ENCODE results near the gene RXRA.

Gene RXRA

GRCh38 chr9:134469041-134469875 is 143.0 kb downstream of the RXRA start:
- Histone ChIP-seq H3K9me3 (ENCODE audit: control insufficient read depth, insufficient read depth, low read length) (no peaks in the 10 kb centered on the region), H3K9ac (ENCODE audit: low read depth, low read length) (no peak overlapping the region), H3K4me3 (ENCODE audit: low read depth, low read length) (no peak overlapping the region), H3K4me1 (ENCODE audit: control insufficient read depth, insufficient read depth, low read length) (no peaks in the 10 kb centered on the region), H3K27me3 (ENCODE audit: control insufficient read depth, insufficient read depth, low read length) (no peaks in the 10 kb centered on the region), H3K36me3 (ENCODE audit: control insufficient read depth, insufficient read depth, low read length) (no peaks in the 10 kb centered on the region)

DNA sequence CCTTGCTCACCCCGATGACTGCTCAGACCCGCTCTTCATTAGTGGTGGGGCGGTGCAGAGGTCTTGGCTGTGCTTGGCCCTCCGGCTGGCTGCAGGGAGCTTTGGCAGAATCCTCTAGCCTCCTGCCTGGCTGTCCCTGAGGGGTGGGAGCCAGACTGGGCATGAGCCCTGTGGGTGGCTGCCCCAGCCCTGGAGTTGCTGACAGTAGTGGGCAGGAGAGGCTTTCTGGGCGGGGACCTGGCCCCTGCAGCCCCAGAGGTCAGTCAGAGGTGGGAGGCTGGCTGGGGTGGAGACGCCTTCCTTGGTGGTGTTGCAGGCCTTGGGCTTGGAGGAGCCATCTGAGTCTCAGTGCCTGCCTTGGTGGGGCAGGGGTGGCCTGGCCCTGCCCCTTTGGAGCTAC is 146.0 kb downstream of the RXRA start:
- no peaks in the 10 kb centered on the region for H3K4me1 ChIP-seq (ENCODE audit: control insufficient read depth, insufficient read depth, low read length)
- no peaks in the 10 kb centered on the region for H3K9me3 ChIP-seq (ENCODE audit: control insufficient read depth, insufficient read depth, low read length)
- no peak overlapping the region for H3K9ac ChIP-seq (ENCODE audit: low read depth, low read length)
- H3K4me3 ChIP-seq (ENCODE audit: low read depth, low read length), result no peak overlapping the region
- H3K27me3 ChIP-seq (ENCODE audit: control insufficient read depth, insufficient read depth, low read length), result no peaks in the 10 kb centered on the region
- no peaks in the 10 kb centered on the region for H3K36me3 ChIP-seq (ENCODE audit: control insufficient read depth, insufficient read depth, low read length)

DNA sequence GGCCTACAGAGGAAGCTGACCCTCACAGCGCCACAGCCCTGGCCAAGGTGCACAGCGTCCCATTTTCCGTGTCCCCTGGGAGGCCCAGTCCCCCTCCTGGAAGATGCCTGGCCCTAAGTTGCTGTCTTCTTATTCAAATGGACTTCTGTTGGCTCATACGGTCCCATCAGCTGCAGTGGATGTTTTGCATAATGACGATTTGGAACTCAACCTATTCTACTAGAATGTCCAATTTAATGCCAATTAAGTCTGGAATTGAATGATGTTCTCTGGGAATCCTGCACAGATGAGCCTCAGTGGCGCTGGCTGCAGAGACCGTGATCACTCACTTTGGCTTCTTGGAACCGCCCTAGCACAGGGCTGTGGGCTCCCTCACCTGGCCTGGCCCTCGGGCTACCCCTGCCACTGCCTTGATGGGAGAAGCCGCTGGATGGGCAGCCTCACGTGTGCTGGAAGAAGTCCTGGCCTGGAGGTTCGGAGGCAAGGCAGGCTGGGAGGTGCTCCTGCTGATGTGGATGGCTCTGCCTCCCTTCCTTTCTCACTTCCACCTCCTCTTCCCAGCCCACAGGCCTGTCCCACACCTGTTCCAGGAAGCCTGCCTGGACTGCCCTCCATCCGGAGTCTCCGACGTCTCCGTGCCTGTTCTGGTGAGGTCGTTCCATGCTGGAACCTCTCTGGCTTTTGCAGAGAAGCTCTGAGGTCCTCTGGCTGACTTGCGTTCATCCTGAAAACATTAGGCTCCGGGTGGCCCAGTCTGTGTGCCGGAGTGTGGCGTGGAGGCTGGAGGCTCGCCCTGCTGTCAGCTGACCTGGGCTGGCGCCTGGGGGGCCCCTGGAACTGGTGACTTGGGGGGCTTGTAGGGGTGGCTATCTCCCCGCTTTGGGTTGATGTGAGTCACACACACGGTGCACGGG is 147.1 kb downstream of the RXRA start:
- Histone ChIP-seq H3K9me3 (ENCODE audit: control insufficient read depth, insufficient read depth, low read length) (no peaks in the 10 kb centered on the region), H3K36me3 (ENCODE audit: control insufficient read depth, insufficient read depth, low read length) (no peaks in the 10 kb centered on the region), H3K4me3 (ENCODE audit: low read depth, low read length) (no peak overlapping the region), H3K4me1 (ENCODE audit: control insufficient read depth, insufficient read depth, low read length) (no peaks in the 10 kb centered on the region), H3K27me3 (ENCODE audit: control insufficient read depth, insufficient read depth, low read length) (no peaks in the 10 kb centered on the region), H3K9ac (ENCODE audit: low read depth, low read length) (no peak overlapping the region)

DNA sequence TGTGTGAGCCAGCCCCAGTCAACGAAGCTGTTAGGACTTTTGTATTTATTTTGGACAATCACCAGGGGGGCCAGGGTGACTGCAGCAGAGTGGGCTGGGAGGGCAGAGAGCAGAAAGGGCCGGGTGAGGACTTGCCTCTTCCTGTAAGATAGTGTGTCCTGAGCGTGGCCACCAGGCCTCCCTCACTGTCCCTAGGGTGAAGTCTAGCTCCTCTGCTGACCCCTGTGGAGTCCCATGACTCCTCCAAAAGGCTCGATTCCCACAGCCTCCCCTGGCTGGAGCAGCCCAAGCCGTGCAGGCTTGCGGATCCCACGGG is 147.8 kb downstream of the RXRA start:
- no peaks in the 10 kb centered on the region for H3K36me3 ChIP-seq (ENCODE audit: control insufficient read depth, insufficient read depth, low read length)
- no peak overlapping the region for H3K4me3 ChIP-seq (ENCODE audit: low read depth, low read length)
- H3K9ac ChIP-seq (ENCODE audit: low read depth, low read length), result no peak overlapping the region
- no peaks in the 10 kb centered on the region for H3K9me3 ChIP-seq (ENCODE audit: control insufficient read depth, insufficient read depth, low read length)
- H3K4me1 ChIP-seq (ENCODE audit: control insufficient read depth, insufficient read depth, low read length), result no peaks in the 10 kb centered on the region
- H3K27me3 ChIP-seq (ENCODE audit: control insufficient read depth, insufficient read depth, low read length), result no peaks in the 10 kb centered on the region

GRCh38 chr9:134475011-134475790 is 148.9 kb downstream of the RXRA start:
- Histone ChIP-seq H3K9ac (ENCODE audit: low read depth, low read length) (no peak overlapping the region), H3K4me1 (ENCODE audit: control insufficient read depth, insufficient read depth, low read length) (no peaks in the 10 kb centered on the region), H3K36me3 (ENCODE audit: control insufficient read depth, insufficient read depth, low read length) (no peaks in the 10 kb centered on the region), H3K27me3 (ENCODE audit: control insufficient read depth, insufficient read depth, low read length) (no peaks in the 10 kb centered on the region), H3K4me3 (ENCODE audit: low read depth, low read length) (no peak overlapping the region), H3K9me3 (ENCODE audit: control insufficient read depth, insufficient read depth, low read length) (no peaks in the 10 kb centered on the region)

- no peak overlapping the region for H3K9ac ChIP-seq (ENCODE audit: low read depth, low read length)
- no peak overlapping the region for H3K4me3 ChIP-seq (ENCODE audit: low read depth, low read length)
- no peaks in the 10 kb centered on the region for H3K9me3 ChIP-seq (ENCODE audit: control insufficient read depth, insufficient read depth, low read length)
- H3K36me3 ChIP-seq (ENCODE audit: control insufficient read depth, insufficient read depth, low read length), result no peaks in the 10 kb centered on the region
- no peaks in the 10 kb centered on the region for H3K4me1 ChIP-seq (ENCODE audit: control insufficient read depth, insufficient read depth, low read length)
- H3K27me3 ChIP-seq (ENCODE audit: control insufficient read depth, insufficient read depth, low read length), result no peaks in the 10 kb centered on the region
These were observed 150.2 kb downstream of the RXRA start for GRCh38 chr9:134476272-134476941.

DNA sequence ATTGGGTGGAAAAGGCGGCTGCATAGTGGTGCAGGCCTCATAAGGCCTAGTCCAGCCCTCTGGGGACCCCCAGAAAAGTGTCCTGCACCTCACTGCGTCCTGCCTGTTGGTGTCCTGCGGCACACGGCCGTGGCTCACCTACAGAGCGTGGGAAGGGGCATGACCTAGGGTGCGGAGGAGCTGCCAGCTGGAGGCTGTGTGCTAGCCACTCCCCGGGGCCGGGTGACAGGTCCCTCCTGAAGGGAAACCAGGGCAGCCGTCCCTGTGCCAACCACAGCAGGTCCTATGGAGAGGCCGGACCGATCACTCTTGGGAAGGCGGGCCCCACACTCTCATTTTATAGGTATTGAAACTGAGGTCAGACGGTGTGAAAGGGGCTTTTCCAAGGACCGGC is 150.7 kb downstream of the RXRA start:
- no peaks in the 10 kb centered on the region for H3K9me3 ChIP-seq (ENCODE audit: control insufficient read depth, insufficient read depth, low read length)
- H3K36me3 ChIP-seq (ENCODE audit: control insufficient read depth, insufficient read depth, low read length), result no peaks in the 10 kb centered on the region
- no peaks in the 10 kb centered on the region for H3K4me1 ChIP-seq (ENCODE audit: control insufficient read depth, insufficient read depth, low read length)
- H3K27me3 ChIP-seq (ENCODE audit: control insufficient read depth, insufficient read depth, low read length), result no peaks in the 10 kb centered on the region
- H3K9ac ChIP-seq (ENCODE audit: low read depth, low read length), result no peak overlapping the region
- H3K4me3 ChIP-seq (ENCODE audit: low read depth, low read length), result no peak overlapping the region

DNA sequence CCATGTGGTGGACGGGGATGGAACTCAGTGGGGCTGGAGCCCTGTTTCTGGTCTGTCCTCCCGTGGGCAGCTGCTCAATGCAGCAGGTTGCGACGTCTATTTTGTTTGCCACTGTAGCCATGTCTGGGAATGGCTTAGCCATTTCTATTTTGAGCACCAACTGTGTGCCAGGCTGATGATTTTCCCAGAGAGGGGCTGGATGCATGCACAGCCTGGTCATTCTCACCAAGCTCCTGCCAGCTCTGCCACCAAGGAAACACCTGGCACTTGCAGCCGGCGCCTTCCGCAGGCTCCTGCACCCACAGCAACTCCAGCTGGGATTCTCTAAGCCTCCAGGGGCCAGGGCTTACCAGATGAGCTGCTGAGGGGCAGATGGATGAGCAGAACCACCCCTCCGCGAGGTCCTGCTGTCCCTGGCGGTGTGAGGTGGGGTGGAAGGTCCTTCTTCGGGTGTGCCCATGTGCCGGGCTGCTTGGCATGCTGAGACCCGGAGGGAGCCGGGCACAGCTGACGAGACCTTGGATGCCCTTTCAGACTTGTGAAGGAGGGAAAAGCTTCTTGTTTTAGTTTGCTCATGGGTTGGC is 151.2 kb downstream of the RXRA start:
- H3K4me1 ChIP-seq (ENCODE audit: control insufficient read depth, insufficient read depth, low read length), result no peaks in the 10 kb centered on the region
- H3K9me3 ChIP-seq (ENCODE audit: control insufficient read depth, insufficient read depth, low read length), result no peaks in the 10 kb centered on the region
- no peaks in the 10 kb centered on the region for H3K36me3 ChIP-seq (ENCODE audit: control insufficient read depth, insufficient read depth, low read length)
- no peak overlapping the region for H3K4me3 ChIP-seq (ENCODE audit: low read depth, low read length)
- no peaks in the 10 kb centered on the region for H3K27me3 ChIP-seq (ENCODE audit: control insufficient read depth, insufficient read depth, low read length)
- H3K9ac ChIP-seq (ENCODE audit: low read depth, low read length), result no peak overlapping the region

- no peak overlapping the region for H3K4me3 ChIP-seq (ENCODE audit: low read depth, low read length)
- no peaks in the 10 kb centered on the region for H3K27me3 ChIP-seq (ENCODE audit: control insufficient read depth, insufficient read depth, low read length)
- H3K4me1 ChIP-seq (ENCODE audit: control insufficient read depth, insufficient read depth, low read length), result no peaks in the 10 kb centered on the region
- no peaks in the 10 kb centered on the region for H3K36me3 ChIP-seq (ENCODE audit: control insufficient read depth, insufficient read depth, low read length)
- H3K9me3 ChIP-seq (ENCODE audit: control insufficient read depth, insufficient read depth, low read length), result no peaks in the 10 kb centered on the region
- no peak overlapping the region for H3K9ac ChIP-seq (ENCODE audit: low read depth, low read length)
These were observed 151.7 kb downstream of the RXRA start for GRCh38 chr9:134477927-134478326.

DNA sequence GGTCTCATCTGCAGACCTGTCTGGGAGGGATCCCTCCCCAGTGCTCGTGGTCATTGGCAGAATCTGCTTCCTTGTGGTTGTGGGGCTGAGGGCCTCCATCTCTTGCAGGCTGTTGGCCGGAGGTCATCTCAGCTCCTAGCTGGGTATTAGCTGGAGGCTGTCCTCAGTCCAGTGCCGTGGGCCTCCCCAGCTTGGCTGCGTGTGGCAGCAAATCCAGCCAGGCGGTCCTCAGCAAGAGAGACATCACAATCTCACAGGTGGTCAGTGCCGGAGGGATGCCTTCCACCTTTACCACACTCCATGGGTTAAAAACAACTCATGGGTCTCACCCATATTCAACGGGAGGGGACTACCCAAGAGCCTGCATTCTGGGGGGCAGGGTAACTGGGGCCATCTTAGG is 155.5 kb downstream of the RXRA start:
- no peak overlapping the region for H3K4me3 ChIP-seq (ENCODE audit: low read depth, low read length)
- no peaks in the 10 kb centered on the region for H3K36me3 ChIP-seq (ENCODE audit: control insufficient read depth, insufficient read depth, low read length)
- no peak overlapping the region for H3K9ac ChIP-seq (ENCODE audit: low read depth, low read length)
- H3K27me3 ChIP-seq (ENCODE audit: control insufficient read depth, insufficient read depth, low read length), result no peaks in the 10 kb centered on the region
- no peaks in the 10 kb centered on the region for H3K4me1 ChIP-seq (ENCODE audit: control insufficient read depth, insufficient read depth, low read length)
- H3K9me3 ChIP-seq (ENCODE audit: control insufficient read depth, insufficient read depth, low read length), result no peaks in the 10 kb centered on the region

DNA sequence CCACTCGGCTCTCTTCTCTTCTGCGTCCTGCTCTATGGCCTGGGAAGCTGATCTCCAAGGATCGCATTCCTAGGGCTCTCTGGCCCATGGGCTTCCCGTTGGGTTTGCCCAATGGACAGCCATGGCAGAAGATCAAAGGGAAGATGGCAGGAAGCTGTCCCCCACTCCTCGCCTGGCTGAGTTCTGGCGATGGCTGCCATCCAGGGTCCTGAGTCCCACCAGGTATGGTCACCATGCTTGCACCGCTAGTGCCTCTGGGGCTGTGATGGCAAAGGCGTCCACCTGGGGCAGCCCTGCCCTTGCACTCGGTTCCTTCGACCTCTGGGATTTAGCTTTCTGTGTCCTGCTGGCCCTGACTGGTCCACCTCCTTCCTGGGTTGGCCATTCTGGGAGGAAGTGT is 156.0 kb downstream of the RXRA start:
- Histone ChIP-seq H3K9ac (ENCODE audit: low read depth, low read length) (no peak overlapping the region), H3K4me1 (ENCODE audit: control insufficient read depth, insufficient read depth, low read length) (no peaks in the 10 kb centered on the region)

More for the DNA sequence above, 156.0 kb downstream of the RXRA start:
- no peaks in the 10 kb centered on the region for H3K27me3 ChIP-seq (ENCODE audit: control insufficient read depth, insufficient read depth, low read length)
- H3K36me3 ChIP-seq (ENCODE audit: control insufficient read depth, insufficient read depth, low read length), result no peaks in the 10 kb centered on the region
- no peaks in the 10 kb centered on the region for H3K9me3 ChIP-seq (ENCODE audit: control insufficient read depth, insufficient read depth, low read length)
- H3K4me3 ChIP-seq (ENCODE audit: low read depth, low read length), result no peak overlapping the region

All from iPS-15b (cell line).